ENCODE data around the gene MINDY4B.

- TF ChIP-seq POLR2A (IDR thresholded peaks at IDR 0.05) (no peak), CTCF (IDR thresholded peaks at IDR 0.05) (no peak), POLR2AphosphoS5 (IDR thresholded peaks at IDR 0.05) (no peak), EP300 (IDR thresholded peaks at IDR 0.05) (no peak)
Observed at GRCh38 chr3:150830745-150831144, 74.5 kb downstream of the MINDY4B start.

All from suprapubic skin (tissue), 4 donors.